Neural cell (in vitro differentiated cells): ENCODE results near the gene FNDC8. TPM values are rescaled to one million over a fixed set of nuclear protein-coding genes. Genes with fewer than 3 reads are reported as not detected.
"Not testable (repeated sequence)": the region's sequence is repeated elsewhere in the genome, so short reads cannot be mapped to it uniquely, and the experiment has no call there.

ENCODE experiments used
- H2AFZ ChIP-seq: fragments of 200-600, 300-800 bp; sonication (generic), shearing (Covaris generic); 2 replicates; pipeline ENCODE4 v1.6.0; 2014; ENCODE audit warnings: low read depth, mild to moderate bottlenecking, antibody characterized with exemption, low read length, moderate library complexity
- H3F3A ChIP-seq: fragments of 200-600 bp; shearing (Covaris generic); 2 replicates; pipeline ENCODE4 v1.6.1; 2016; ENCODE audit warnings: mild to moderate bottlenecking, moderate library complexity, mixed read lengths, antibody characterized with exemption, low read length; ENCODE audit not compliant: insufficient read depth, poor library complexity, severe bottlenecking
- H3K27ac ChIP-seq: fragments of 200-600, 300-800 bp; sonication (generic), shearing (Covaris generic); 2 replicates; pipeline ENCODE4 v1.5.1; 2014; ENCODE audit warnings: mild to moderate bottlenecking, low read length, moderate library complexity
- H3K27me3 ChIP-seq: fragments of 300-800, 200-600 bp; sonication (generic), shearing (Covaris generic); 2 replicates; pipeline ENCODE4 v1.6.0; 2014; ENCODE audit warnings: mild to moderate bottlenecking, low read depth, low read length, moderate library complexity; ENCODE audit not compliant: insufficient read depth
- H3K36me3 ChIP-seq: fragments of 300-800, 200-600 bp; sonication (generic), shearing (Covaris generic); 2 replicates; pipeline ENCODE4 v1.5.1; 2014; ENCODE audit warnings: mild to moderate bottlenecking, antibody characterized with exemption, low read length, moderate library complexity; ENCODE audit not compliant: insufficient read depth
- H3K4me2 ChIP-seq: fragments of 300-800, 200-600 bp; sonication (generic), shearing (Covaris generic); 2 replicates; pipeline ENCODE4 v1.6.0; 2014; ENCODE audit warnings: mild to moderate bottlenecking, low read length
- H3K4me3 ChIP-seq: fragments of 300-800, 200-600 bp; sonication (generic), shearing (Covaris generic); 2 replicates; pipeline ENCODE4 v1.5.1; 2014; ENCODE audit warnings: mild to moderate bottlenecking, low read length, moderate library complexity
- H3K79me2 ChIP-seq: fragments of 200-600 bp; shearing (Covaris generic); replicated peaks from 2 replicates; pipeline ENCODE4 v1.6.0; 2014; ENCODE audit warnings: mild to moderate bottlenecking, low read length, moderate library complexity; ENCODE audit not compliant: insufficient read depth
- H3K9ac ChIP-seq: fragments of 300-800, 200-600 bp; sonication (generic), shearing (Covaris generic); 2 replicates; pipeline ENCODE4 v1.6.1; 2016; ENCODE audit warnings: mild to moderate bottlenecking, low read length, mixed read lengths
- H3K9me2 ChIP-seq: fragments of 200-600 bp; shearing (Covaris generic); 2 replicates; pipeline ENCODE4 v1.6.1; 2016; ENCODE audit warnings: mild to moderate bottlenecking, low read length, mixed read lengths; ENCODE audit not compliant: insufficient read depth
- H3K9me3 ChIP-seq: fragments of 200-600, 300-800 bp; sonication (generic), shearing (Covaris generic); 2 replicates; pipeline ENCODE4 v1.6.1; 2016; ENCODE audit warnings: mild to moderate bottlenecking, mixed run types, low read length, moderate library complexity, mixed read lengths
- H4K20me1 ChIP-seq: fragments of 200-600 bp; shearing (Covaris generic); 2 replicates; pipeline ENCODE4 v1.6.1; 2016; ENCODE audit warnings: mild to moderate bottlenecking, mixed run types; ENCODE audit not compliant: insufficient read depth
- EP300 ChIP-seq: fragments of 450-650 bp; conservative IDR thresholded peaks from 2 replicates; pipeline ENCODE4 v1.6.1; 2014; ENCODE audit warnings: antibody characterized with exemption, mild to moderate bottlenecking, moderate library complexity; ENCODE audit not compliant: poor library complexity, severe bottlenecking
- EZH2 ChIP-seq: fragments of 200-600, 300-800 bp; shearing (Covaris generic), sonication (generic); IDR thresholded peaks from 2 replicates; pipeline ENCODE4 v1.6.1; 2014; ENCODE audit warnings: antibody characterized with exemption, low read length, borderline replicate concordance, mild to moderate bottlenecking; ENCODE audit not compliant: insufficient read depth, poor library complexity, severe bottlenecking
- MXI1 ChIP-seq: fragments of 450-650 bp; conservative IDR thresholded peaks from 2 replicates; pipeline ENCODE4 v1.6.1; 2014; ENCODE audit warnings: antibody characterized with exemption, mild to moderate bottlenecking; ENCODE audit not compliant: poor library complexity, severe bottlenecking
- POLR2AphosphoS5 ChIP-seq: IDR thresholded peaks from 2 replicates; pipeline ENCODE4 v1.6.1; 2012
- RAD21 ChIP-seq: fragments of 450-650 bp; conservative IDR thresholded peaks from 2 replicates; pipeline ENCODE4 v1.6.1; 2014; ENCODE audit warnings: antibody characterized with exemption, mild to moderate bottlenecking, moderate library complexity
- SMC3 ChIP-seq: fragments of 450-650 bp; conservative IDR thresholded peaks from 2 replicates; pipeline ENCODE4 v1.6.1; 2014; ENCODE audit warnings: antibody characterized with exemption, mild to moderate bottlenecking, moderate library complexity; ENCODE audit not compliant: poor library complexity
- TAF1 ChIP-seq: IDR thresholded peaks from 2 replicates; pipeline ENCODE4 v1.6.1; 2012; ENCODE audit warnings: low read depth
- polyA plus RNA-seq: library from polyadenylated mRNA; depleted of rRNA; stranded (reverse); fragments of >200 nt; gene quantifications from 2 replicates; pipeline ENCODE4 v1.2.3, GENCODE V29; 2014
- TF ChIP-seq, protein P1 (sequence below): IDR thresholded peaks from 2 replicates; pipeline ENCODE4 v1.6.1; 2012; ENCODE audit warnings: borderline replicate concordance
- TF ChIP-seq, protein P2 (sequence below): fragments of 450-650 bp; IDR thresholded peaks from 2 replicates; pipeline ENCODE4 v1.5.1; 2014; ENCODE audit warnings: antibody characterized with exemption, mild to moderate bottlenecking, moderate library complexity; ENCODE audit not compliant: poor library complexity, severe bottlenecking

FNDC8 gene
- polyA plus RNA-seq, 1 donor from 2014 or later, result not detected

DNA sequence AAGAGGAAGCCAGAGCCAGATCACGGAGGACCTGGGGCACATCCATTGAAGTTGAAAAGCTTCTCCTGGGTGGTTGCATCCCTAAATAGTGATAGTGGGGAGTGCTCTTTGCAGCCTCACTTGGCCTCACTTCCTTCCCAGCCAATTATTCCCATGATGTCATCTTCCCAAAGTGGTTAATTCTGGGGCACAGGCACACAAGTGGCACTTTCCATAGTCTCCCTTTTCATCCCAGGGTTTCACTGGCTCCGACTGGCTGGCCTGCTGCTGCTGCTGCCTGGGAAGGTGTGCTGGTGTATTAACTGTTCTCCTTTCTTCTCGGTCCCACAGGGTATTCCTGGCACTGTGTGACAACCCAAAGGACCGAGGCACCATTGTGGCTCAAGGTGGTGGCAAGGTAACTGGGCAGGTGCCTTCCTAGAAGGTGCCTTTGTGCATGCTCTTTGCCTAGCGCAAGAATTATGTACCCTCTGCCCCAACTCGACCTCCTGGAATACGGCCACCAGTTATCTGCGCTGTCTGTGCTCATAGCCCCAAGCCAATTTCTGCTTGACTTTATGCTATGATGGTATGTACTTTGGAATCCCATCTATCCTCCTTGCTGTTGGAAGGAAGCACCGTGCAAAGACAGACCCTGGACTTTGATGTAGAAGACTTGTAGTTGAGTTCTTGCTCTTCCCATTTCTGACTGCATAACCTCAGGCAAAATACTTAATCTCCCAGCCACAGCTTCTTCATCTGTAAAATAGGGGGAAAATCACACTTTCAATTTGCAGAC lies 54.4 kb downstream of the FNDC8 start:
- Histone ChIP-seq H3K9me2 (no peaks in the 10 kb centered on the region), H3K27ac (no peak overlapping the region), H3K9ac (no peak overlapping the region), H3K4me2 (no peak overlapping the region), H3K4me3 (no peak overlapping the region), H3K36me3 (no peaks in the 10 kb centered on the region), H3K9me3 (no peaks in the 10 kb centered on the region), H2AFZ (no peak overlapping the region), H3K79me2 (no peaks in the 10 kb centered on the region), H3K27me3 (no peaks in the 10 kb centered on the region), H4K20me1 (no peaks in the 10 kb centered on the region), H3F3A (no peaks in the 10 kb centered on the region)
- TF ChIP-seq TAF1 (no peak), EP300 (no peak), RAD21 (no peak), SMC3 (no peak), EZH2 (no peak), MXI1 (no peak), POLR2AphosphoS5 (no peak)
- TF ChIP-seq, protein P1, sequence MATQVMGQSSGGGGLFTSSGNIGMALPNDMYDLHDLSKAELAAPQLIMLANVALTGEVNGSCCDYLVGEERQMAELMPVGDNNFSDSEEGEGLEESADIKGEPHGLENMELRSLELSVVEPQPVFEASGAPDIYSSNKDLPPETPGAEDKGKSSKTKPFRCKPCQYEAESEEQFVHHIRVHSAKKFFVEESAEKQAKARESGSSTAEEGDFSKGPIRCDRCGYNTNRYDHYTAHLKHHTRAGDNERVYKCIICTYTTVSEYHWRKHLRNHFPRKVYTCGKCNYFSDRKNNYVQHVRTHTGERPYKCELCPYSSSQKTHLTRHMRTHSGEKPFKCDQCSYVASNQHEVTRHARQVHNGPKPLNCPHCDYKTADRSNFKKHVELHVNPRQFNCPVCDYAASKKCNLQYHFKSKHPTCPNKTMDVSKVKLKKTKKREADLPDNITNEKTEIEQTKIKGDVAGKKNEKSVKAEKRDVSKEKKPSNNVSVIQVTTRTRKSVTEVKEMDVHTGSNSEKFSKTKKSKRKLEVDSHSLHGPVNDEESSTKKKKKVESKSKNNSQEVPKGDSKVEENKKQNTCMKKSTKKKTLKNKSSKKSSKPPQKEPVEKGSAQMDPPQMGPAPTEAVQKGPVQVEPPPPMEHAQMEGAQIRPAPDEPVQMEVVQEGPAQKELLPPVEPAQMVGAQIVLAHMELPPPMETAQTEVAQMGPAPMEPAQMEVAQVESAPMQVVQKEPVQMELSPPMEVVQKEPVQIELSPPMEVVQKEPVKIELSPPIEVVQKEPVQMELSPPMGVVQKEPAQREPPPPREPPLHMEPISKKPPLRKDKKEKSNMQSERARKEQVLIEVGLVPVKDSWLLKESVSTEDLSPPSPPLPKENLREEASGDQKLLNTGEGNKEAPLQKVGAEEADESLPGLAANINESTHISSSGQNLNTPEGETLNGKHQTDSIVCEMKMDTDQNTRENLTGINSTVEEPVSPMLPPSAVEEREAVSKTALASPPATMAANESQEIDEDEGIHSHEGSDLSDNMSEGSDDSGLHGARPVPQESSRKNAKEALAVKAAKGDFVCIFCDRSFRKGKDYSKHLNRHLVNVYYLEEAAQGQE, result no peak
- TF ChIP-seq, protein P2, sequence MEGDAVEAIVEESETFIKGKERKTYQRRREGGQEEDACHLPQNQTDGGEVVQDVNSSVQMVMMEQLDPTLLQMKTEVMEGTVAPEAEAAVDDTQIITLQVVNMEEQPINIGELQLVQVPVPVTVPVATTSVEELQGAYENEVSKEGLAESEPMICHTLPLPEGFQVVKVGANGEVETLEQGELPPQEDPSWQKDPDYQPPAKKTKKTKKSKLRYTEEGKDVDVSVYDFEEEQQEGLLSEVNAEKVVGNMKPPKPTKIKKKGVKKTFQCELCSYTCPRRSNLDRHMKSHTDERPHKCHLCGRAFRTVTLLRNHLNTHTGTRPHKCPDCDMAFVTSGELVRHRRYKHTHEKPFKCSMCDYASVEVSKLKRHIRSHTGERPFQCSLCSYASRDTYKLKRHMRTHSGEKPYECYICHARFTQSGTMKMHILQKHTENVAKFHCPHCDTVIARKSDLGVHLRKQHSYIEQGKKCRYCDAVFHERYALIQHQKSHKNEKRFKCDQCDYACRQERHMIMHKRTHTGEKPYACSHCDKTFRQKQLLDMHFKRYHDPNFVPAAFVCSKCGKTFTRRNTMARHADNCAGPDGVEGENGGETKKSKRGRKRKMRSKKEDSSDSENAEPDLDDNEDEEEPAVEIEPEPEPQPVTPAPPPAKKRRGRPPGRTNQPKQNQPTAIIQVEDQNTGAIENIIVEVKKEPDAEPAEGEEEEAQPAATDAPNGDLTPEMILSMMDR, result no peak

DNA sequence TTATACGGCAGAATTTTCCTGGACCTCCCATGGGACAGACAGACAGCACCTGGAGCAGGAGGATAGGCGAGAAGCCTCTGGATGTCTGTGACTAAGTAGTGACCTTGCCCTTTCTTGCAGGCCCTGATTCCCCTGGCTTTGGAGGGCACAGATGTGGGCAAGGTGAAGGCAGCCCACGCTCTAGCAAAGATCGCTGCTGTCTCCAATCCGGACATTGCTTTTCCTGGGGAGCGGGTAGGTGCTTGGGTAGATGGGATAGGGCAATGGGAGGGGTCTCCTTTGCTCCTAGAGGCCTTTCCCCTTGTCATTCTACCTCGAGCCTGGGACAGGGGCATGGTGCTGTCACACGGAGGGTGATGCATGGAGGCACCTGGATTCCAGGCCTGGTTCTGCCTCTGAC lies 55.5 kb downstream of the FNDC8 start:
- Histone ChIP-seq H3F3A (no peaks in the 10 kb centered on the region), H3K36me3 (no peaks in the 10 kb centered on the region), H3K79me2 (no peaks in the 10 kb centered on the region), H3K27ac (no peak overlapping the region), H3K9me3 (no peaks in the 10 kb centered on the region), H3K4me3 (no peak overlapping the region), H2AFZ (no peak overlapping the region), H3K9ac (no peak overlapping the region), H3K9me2 (no peaks in the 10 kb centered on the region), H3K4me2 (no peak overlapping the region), H3K27me3 (no peaks in the 10 kb centered on the region), H4K20me1 (no peaks in the 10 kb centered on the region)
- no peak for TF ChIP-seq SMC3
- no peak for TF ChIP-seq RAD21
- no peak for TF ChIP-seq TAF1
- TF ChIP-seq, protein P1, result no peak
- TF ChIP-seq EP300, result no peak
- no peak for TF ChIP-seq EZH2
- TF ChIP-seq, protein P2, result no peak
- TF ChIP-seq POLR2AphosphoS5, result no peak
- TF ChIP-seq MXI1, result no peak

GRCh38 chr17:35179379-35179778 lies 58.0 kb downstream of the FNDC8 start:
- H3K27ac ChIP-seq, H3F3A ChIP-seq, H4K20me1 ChIP-seq, H3K9me2 ChIP-seq, H3K9ac ChIP-seq, H3K27me3 ChIP-seq, H3K4me3 ChIP-seq, H3K4me2 ChIP-seq, H3K79me2 ChIP-seq, H2AFZ ChIP-seq, H3K9me3 ChIP-seq, H3K36me3 ChIP-seq: not testable (repeated sequence)
